SK-N-DZ (cell line): ENCODE data around the gene MACROD2.
"Not testable (repeated sequence)": the region's sequence is repeated elsewhere in the genome, so short reads cannot be mapped to it uniquely, and the experiment has no call there.

Experiments
- DNase-seq: peaks from one replicate; pipeline ENCODE4 v3.0.0-alpha.2; 2015; ENCODE audit warnings: low spot score

The MACROD2 gene

DNA sequence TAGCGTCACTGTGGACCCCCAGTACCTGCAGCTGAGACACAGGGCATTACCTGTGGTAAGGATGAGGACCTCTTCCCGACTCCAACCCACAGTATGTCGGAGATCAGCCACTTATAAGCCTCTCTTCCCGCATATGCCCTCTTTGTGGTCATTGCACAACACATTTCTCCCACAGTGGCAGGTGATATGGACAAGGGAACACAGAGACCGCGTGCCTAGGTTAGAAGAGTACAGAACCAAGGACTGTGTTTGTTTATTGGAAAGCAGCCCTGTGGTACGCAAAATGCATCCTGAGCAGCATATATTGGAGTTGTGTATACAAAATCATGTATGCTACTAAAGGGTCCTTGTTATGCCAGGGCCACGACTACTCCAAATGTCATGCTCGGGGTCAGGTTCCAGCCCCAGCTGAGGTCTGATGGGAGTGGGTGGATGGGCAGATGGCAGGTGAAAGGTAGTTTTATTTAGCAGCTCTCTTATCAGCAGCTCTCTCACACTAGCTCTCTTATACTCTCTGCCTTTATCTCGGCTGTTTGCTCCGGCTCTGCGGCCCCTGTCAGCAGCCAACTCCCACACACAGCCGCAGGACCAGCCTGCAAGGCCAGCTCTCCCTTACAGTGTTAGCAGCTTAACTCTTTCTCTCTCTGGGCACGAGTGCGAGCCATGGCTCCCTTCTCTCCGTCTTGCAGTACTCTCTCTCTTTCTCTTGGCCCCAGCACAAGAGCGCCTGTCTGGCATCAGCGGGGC lies 2009.0 kb downstream of the MACROD2 start:
- no peak for DNase-seq

DNA sequence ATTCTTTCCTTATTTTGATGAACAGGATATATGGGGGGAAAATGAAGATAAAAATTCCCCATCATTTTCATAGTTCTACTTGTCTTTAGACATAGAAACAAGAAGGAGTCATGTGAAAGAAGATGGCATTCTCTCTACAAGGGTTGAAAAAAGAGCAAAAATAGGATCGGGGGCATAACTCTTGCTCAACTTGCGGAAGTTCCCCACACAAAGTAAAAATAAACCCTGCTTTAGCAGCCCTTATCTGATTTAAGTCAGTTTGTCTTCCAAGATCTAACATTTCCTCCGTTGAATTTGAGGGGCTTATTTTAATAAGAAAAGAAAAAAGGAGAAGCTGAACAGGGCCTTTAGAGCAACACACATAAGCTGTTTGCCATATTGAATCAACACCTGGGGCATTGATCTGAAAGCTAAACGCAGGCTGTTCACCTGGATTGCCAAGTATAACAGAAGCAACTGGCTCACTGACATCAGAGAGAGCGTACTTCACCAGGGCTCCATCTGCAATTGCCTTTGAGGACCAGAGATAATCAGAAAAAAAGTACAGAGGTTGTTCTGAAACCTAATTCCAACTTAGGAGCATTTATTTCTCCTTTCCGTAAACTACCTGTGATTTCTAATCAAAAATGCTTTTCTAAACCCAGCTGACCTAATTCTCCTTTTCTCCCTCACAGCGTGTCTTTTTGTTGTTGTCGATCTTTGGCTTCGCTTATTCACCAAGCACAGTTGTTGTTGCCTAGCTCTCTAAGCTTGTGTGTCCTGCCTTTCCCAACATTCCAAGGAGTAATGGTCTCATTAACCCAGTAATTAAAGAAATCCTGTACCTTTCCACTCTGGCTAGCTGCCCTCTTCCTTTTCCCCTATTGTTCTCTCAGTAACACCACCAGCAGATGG lies 2010.0 kb downstream of the MACROD2 start:
- no peak for DNase-seq

DNA sequence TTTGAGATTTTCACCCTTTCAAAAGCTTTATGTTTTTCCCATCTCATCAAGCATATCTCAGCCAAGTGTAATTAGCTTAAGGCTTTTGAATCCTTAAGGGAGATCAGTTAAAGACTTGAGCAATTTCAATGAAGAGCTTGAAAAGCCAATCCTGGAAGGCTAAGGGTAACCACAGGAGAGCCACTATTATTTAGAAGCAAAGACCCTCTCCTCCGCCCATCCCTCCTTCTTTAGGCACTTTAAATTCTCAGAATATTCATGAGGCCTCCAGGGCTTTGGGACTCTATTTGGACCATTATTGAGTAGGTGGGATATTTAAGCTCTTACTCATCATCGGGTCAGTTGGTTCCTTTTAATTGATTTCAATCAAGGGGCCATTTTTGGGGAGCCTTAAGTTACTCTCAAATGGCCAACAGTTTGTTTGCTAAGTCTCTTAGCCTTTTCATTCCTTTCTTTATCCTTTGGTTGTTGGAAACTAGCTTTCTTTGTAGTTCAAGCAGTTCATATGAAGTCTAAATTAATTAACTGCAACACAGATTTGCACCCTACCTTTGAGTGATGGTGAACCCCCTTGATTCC lies 2010.7 kb downstream of the MACROD2 start:
- no peak for DNase-seq

DNA sequence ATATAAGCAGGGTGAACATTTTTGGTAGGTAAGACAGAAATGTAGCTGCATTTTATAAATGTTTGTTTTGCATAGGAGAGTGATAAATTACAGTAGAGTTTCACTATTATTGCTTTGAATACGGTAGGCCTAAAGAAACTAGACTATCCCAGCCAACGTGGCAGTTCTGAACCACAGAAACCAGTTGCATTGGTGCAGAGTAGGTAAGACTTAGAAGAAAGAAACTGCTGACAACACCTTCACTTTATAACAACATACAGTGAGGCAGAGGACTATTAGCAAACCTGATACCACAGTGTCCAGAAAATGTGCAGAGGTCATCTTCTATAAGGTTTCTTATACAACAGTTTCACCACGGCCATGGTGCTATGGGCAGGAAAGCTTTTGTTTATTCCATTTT lies 2011.8 kb downstream of the MACROD2 start:
- no peak for DNase-seq

DNA sequence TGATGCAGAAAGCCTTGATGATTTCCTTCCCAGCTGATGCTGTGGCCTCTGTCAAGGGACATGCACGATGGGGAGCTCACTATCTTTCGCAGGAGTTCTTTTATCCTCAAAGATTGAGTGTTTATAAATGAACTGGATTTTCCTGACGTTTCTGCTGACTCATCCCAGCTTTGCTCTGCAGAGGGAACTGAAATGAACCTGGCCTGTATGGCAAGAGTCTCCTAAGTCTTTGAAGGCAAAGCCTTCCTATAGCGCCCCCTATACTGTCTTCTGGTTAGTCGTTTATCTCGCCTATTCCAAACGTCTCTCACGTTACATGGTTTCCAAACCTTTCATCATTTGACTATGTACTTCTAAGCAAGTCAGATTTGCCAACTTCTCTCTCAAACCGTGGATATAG lies 2012.6 kb downstream of the MACROD2 start:
- DNase-seq, result no peak

DNA sequence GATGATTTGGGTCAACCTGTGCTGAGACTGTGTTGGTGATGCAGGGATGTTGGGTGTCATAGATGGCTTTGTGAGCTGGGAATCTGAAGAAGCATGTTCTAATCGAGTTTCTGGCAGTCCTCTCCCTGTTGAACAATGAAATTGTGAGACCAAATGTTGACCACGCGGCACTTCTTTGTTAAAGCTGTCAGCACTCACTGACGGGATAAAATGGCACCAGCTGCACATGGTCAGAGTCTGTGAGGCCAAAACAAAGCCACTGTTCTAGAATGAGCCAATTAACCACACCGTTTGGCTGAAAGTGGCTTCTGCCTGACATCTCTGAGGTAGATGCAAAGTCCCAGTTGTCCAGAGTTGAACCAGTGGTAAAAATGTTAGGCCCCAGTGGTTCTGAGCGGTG lies 2015.7 kb downstream of the MACROD2 start:
- no peak for DNase-seq

DNA sequence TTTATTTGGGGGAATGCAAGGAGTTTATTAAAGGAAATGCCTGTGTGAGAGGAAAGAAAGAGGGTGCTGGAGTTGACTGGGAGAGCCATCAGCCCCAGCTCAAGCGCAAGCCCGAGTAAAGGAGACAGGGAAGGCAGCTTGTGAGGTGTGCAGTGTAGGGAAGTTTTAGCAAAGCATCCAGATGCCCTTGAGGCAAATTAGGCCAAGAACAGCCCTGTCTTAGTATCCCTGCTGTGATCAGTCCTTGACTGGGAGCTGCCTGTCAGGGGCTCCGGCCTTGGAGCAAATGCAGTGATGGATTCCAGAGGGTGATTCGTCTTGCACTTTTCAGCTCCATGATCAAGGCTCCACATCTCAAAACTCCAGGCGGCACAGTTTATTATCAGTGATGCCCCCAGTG lies 2016.2 kb downstream of the MACROD2 start:
- DNase-seq, result peak; percentile 6

DNA sequence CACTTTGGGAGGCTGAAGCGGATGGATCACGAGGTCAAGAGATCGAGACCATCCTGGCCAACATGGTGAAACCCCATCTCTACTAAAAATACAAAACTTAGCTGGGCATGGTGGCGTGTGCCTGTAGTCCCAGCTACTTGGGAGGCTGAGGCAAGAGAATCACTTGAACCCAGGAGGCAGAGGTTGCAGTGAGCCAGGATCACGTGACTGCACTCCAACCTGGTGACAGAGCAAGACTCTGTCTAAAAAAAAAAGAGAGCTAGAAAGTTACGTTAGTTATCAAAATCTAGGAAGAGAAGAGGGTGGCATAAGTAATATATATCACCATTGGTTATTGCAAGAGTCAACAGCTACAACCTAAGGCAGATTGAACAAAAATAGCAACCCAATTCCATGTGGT lies 2017.6 kb downstream of the MACROD2 start:
- not testable (repeated sequence) for DNase-seq

DNA sequence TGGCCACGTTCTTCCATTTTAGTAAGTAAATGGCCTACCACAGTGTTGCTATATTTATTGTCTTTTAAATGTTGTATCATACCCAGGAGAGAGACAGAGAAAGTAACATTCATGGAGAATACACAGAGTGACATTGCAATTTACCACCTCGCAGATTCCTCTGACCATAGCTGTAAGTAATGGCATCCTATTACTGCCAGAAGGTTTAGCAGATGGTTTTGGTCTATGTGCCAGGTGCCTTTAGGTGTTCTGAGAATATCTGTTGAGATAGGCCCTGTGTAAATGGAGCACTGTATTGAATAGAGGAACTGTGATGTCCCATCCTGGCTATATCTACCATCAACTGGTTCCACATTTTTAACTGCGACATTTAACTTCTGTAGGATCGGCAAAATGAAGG lies 2018.3 kb downstream of the MACROD2 start:
- DNase-seq, result no peak

DNA sequence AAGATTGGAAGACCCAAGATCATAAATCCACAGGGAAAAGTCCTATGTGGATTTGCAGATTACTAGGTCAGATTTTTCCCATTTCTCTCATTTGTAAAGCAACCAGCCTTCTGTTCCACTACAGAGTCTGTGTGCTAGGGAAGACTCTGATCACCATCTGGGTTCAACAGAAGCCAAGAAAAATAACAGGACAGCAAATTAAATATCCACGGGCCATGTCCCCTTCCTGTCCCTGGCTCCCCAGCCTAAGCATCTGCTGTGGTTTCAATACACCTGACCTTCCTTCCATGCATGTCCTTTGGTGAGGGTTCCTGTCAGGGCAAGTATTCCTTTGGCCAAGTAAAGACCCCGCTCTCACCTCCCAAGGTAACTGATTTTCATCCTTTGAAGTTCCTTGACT lies 2019.1 kb downstream of the MACROD2 start:
- DNase-seq, result no peak

DNA sequence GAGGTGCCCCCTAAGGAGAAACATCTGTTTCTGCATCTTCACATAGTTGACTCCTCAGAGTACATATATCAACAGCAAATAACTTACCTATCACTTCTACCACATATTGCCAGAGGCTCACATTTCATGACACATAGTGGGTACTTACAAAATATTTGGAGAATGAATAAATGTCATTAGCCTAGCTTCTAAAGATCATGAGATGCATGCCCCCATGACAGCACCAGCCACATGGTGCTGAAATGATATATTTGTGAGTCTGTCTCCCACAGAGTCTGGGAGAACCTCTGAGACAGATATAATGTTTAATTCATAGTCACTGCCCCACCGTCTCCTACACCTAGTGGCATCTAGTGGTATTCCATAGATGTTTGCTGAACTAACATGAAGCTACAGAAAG lies 2022.3 kb downstream of the MACROD2 start:
- no peak for DNase-seq

DNA sequence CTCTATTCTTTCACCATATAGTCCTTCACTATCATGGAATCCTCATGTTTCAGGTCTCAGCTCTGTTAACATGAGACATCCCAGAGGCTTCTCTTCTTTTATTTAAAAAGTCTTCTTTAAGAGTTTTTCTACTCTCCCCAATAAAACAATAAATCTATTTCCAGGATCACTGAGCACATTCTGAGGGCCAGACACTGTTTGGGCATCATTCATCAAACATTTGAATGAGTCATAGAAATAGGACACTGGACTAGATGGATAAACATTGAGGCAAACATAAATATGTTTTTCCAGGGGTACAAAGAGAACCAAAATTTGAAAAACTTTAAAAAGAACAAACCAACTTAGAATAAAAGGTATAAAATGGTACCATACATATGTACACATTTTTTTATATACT lies 2023.6 kb downstream of the MACROD2 start:
- DNase-seq, result no peak

DNA sequence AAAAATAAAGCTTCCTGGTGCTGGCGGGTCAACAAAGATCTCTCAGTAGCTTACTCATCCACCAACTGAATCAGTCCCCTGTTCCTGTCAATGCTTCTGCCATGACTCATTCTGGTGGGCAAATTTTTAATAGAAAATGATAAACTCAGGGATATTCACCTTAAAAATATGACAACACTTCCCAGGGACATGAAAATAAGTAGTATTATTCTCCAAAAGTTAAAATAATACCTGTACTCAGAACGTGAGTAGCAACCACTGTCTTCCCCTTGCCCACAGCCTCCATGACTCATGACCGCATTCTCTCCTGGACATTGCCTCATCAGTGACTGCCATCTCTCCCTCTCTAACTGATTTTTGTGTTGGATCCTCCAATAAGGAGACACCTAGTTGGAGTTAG lies 2025.7 kb downstream of the MACROD2 start:
- no peak for DNase-seq

DNA sequence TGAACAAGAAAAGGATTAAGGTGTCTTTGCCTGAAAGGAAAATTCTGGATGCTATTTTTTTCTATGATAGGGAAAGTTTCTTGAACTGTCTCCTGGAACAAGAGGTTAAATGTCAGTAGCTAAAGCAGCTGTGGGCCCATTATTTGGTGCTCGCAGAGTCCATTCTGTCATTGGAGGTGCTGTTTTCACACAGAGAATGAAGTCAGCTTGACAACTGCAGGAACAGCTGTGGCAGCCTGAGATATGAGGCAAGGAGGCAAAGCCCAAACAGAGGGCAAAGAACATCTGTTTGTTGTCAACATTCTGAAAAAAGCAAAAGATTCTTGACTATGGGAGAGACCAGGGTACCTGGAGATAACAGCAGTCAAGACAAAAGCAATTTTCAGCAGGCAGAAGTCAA lies 2029.8 kb downstream of the MACROD2 start:
- peak; percentile 20 for DNase-seq

DNA sequence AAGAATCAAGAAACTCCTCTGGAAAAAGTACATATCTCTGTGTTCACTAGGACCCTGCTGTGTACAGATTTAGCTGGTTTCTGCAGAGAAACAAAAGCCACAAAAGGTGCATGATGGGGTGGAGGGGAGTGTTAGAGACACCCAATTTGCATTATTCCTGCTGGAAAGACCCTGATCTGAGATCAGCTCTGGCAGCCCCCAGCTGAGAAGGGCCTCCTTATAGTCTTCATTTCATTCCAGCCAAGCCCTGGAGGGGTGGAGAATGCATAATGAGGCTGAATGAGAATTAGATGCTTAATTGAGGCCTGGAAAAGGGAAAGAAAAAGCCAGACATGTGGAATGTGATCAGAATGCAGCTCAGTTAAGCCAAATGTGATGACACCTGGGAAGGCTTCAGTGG lies 2032.4 kb downstream of the MACROD2 start:
- DNase-seq, result no peak

DNA sequence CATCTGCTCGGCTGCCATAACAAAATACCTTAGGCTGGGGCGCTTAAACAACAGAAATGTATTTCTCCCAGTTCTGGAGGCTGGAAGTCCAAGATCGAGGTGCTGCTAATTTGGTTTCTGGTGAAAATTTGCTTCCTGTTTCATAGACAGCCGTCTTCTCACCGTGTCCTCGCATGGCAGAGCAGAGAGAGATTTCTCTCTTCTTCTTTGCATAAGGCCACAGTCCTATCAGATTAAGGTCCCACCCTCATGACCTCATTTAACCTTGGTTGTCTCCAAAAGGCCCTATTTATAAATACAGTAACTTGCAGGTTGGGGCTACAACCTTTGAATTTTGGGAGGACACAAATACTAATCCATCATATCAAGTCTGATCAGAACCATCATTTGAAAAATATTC lies 2033.6 kb downstream of the MACROD2 start:
- DNase-seq, result no peak

DNA sequence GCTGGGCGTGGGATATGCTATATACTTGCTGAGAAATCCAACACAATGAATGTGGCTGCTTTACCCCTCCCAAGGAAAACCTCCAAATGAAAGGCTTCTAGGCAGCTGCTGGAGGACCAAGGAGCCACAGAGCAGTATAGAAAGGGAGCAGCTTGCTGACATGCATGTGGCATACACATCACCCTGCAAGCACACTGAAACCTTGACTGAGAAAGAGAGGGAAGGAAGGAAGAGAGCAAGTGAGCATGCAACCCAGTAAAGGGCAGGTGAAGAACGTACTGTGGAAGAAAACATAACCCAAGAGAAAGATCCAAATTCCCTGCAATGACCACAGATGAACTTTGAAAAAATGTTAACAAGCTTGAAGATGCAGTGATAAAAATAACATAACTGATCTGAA lies 2034.9 kb downstream of the MACROD2 start:
- no peak for DNase-seq

DNA sequence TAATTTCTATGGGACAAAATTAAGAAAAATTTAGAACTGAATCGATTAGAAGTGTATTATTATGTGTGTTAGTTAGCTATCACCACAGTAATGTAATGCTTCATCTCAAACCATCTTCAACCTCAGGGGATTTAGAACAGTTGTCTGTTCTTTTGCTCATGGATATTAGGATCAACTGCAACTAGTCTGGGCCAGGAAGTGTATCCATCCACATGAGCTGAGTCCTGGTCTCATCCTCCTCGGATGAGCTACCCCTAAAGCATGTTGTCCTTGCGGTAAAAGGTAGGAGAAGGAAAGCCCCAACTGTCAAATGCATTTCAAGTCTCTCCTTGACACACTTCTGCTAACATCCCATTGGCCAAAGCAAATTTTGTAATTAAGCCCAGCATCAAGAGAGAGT lies 2040.3 kb downstream of the MACROD2 start:
- no peak for DNase-seq

DNA sequence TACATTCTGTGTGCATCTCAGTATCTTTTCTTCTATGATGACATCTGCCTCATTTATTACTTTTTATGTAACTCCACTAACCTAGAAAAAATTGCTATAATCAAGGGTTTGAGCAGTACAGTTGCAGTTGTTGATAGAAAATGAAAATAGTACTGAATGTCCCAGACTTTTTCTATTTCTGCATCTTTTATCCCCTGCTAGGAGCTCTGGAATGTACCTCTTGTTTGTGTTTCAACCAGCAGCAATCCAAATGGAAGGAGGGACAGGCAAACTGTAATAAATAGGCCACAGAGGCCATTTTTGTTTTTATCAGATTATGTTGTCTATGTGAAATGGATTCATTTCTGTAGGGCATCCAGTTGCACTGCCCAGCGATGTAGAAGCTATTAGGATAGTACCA lies 2041.0 kb downstream of the MACROD2 start:
- DNase-seq, result no peak

DNA sequence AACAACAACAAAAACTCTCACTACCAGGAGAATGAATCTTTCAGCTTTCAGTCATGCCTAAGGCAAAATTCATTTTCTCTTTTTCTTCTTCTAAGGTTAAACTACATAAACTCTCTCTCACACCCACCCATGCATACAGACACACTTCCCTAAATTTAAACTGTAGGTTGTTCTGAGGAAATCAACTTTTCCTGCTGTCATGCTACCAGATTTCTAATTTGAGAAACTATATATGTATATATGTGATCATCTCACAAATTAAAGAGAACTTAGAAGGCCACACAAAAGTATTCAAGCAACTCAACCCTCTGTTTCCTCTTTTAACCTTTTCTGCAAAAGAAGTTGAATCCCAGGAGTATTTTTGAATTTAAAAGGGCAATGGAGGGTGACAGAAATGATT lies 2045.4 kb downstream of the MACROD2 start:
- DNase-seq, result no peak

DNA sequence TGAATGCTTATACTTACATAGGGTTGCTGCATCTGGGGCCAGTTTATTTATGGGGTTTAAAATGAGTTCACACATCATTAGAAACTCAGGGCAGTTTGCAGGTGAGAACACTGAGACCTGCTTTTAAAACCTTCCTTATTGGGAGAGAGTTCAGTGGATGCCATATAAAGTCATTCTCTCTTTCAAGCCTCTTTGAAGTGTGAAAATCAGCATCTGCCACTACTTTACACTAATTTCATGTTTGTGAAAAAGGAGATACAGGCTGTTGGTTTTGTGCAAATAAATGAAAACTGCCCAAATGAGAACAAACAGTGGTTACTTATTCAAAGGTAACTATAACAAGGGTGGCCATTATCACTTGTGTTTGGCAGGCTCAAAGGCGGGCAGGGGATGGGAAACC lies 2047.4 kb downstream of the MACROD2 start:
- no peak for DNase-seq

DNA sequence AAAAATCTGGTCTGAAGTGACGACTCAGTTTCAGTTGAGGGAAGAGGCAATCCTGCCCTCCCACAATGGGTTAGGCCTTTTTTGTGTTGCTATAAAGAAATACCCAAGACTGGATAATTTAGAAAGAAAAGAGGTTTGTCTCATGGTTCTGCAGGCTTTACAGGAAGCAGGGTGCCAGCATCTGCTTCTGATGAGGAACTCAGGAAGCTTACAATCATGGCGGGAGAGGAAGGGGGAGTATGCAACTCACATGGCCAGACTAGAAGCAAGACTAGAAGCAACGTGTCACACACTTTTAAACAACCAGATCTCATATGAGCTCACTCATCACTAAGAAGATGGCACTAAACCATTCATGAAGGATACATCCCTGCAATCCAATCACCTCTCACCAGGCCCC lies 2048.6 kb downstream of the MACROD2 start:
- no peak for DNase-seq

DNA sequence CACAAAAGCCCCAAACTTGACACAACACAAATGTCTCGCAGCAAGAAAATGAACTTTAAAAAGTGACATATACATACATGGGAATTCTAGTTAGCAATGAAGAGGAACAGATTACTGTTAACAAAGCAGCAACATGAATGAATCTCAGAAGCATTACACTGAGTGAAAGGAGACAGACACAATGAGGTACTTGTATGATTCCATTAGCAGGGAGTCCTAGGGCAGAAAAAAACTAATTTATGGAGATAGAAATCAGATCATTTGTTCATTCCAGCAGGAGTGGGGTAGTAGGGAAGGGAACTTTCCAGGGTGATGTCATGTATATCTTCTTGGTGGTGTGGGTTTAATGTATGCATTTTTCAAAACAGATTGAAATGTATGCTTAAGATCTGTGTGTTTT lies 2053.6 kb downstream of the MACROD2 start:
- peak; percentile 77 for DNase-seq
